ENCODE results near the gene FBLN1.

The FBLN1 gene

DNA sequence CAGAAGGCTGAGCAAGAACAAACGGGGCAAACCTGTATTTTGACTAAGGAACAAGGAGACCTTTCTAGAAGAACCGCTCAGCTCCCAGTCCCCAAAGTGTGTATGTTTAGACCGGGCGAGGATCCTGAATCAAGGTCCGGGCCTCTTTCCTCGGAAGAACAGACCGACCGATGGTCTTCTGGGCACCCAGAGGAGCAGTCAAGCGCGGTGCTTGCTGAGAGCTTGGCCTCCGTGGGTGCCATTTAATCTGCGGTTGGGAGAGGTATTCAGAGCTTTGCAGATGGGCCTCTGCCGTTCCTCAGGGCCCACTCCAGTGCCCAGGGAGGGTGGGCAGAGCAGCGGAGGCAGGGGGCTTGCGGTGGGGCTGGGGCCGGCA lies 142.5 kb downstream of the FBLN1 start:
- peaks cover 33% of the 10 kb centered on the region for H3K27me3 ChIP-seq (ENCODE audit: low read depth, low read length)
- H3K4me3 ChIP-seq (ENCODE audit: low read length): peak overlapping the region; percentile 75
- no peaks in the 10 kb centered on the region for H3K36me3 ChIP-seq (replicated peaks; ENCODE audit: low read depth, low read length)
- no peaks in the 10 kb centered on the region for H3K9me3 ChIP-seq (ENCODE audit: insufficient read depth, low read length)
- H2AFZ ChIP-seq (ENCODE audit: low read depth, low read length): peak overlapping the region; percentile 88
- H3K27ac ChIP-seq (ENCODE audit: low read length): no peak overlapping the region
- TF ChIP-seq, protein P1, sequence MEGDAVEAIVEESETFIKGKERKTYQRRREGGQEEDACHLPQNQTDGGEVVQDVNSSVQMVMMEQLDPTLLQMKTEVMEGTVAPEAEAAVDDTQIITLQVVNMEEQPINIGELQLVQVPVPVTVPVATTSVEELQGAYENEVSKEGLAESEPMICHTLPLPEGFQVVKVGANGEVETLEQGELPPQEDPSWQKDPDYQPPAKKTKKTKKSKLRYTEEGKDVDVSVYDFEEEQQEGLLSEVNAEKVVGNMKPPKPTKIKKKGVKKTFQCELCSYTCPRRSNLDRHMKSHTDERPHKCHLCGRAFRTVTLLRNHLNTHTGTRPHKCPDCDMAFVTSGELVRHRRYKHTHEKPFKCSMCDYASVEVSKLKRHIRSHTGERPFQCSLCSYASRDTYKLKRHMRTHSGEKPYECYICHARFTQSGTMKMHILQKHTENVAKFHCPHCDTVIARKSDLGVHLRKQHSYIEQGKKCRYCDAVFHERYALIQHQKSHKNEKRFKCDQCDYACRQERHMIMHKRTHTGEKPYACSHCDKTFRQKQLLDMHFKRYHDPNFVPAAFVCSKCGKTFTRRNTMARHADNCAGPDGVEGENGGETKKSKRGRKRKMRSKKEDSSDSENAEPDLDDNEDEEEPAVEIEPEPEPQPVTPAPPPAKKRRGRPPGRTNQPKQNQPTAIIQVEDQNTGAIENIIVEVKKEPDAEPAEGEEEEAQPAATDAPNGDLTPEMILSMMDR (IDR thresholded peaks at IDR 0.05; ENCODE audit: low read depth, low read length): no peak
- no peak for TF ChIP-seq EZH2phosphoT487 (IDR thresholded peaks at IDR 0.05; ENCODE audit: low read depth)
- no peaks in the 10 kb centered on the region for H4K20me1 ChIP-seq (ENCODE audit: insufficient read depth, low read length)
- peaks cover 9% of the 10 kb centered on the region; the same call in 1 of the 2 replicates for H3K4me1 ChIP-seq (ENCODE audit: low read length)
- peak overlapping the region; percentile 35; the same call in 1 of the 2 replicates for H3K9ac ChIP-seq (ENCODE audit: low read length)
- H3K79me2 ChIP-seq (ENCODE audit: low read length): no peaks in the 10 kb centered on the region
- H3K4me2 ChIP-seq (ENCODE audit: low read length): peak overlapping the region; percentile 72

DNA sequence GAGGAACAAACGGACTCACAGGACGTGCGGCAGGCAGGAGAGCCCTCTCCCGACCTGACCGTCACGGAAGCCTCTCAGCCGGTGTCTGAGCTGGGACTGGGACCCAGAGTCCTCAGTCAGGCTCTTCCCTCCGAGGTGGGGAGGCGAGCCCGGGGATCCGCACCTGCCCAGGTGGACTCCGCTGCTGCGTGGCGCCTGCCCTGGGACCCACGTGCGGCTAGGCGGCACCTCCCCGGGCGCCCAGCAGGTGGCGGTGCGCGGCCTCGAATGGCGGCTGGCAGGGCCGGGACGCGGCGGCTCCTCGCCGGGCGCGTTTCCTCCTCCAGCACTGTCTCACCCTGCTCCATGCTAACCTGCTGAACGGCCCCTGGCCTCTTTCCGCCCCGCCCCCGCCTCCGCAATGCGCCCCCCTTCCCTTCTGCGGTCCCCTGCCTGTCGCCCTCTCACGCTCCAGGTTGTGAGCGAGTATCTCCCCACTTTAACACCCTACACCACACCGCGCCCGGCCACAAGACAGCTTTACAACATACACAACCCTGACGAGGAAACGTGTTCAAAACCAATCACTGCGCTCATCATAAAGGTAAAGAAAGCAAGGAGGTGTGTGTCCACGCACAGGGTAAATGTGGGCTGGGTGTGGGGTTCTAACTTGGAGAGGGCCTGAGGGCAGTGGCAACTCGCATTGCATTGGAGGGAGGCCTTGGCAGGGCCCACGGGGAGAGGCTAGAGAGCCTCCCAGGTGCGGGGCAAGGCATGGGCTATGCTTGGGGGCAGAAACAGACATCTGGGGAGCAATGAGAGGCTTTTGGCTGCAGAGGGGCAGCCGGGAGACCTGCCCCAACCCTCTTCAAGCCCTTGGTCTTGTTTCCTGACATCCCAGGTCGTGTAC lies 143.1 kb downstream of the FBLN1 start:
- Histone ChIP-seq H3K4me3 (ENCODE audit: low read length) (peak overlapping the region; percentile 75), H3K79me2 (ENCODE audit: low read length) (no peaks in the 10 kb centered on the region), H3K36me3 (replicated peaks; ENCODE audit: low read depth, low read length) (no peaks in the 10 kb centered on the region), H3K4me1 (ENCODE audit: low read length) (peaks cover 9% of the 10 kb centered on the region; the same call in 1 of the 2 replicates), H3K9ac (ENCODE audit: low read length) (peak overlapping the region; percentile 38; the same call in 1 of the 2 replicates), H3K27ac (ENCODE audit: low read length) (no peak overlapping the region), H2AFZ (ENCODE audit: low read depth, low read length) (peak overlapping the region; percentile 88), H3K27me3 (ENCODE audit: low read depth, low read length) (peaks cover 27% of the 10 kb centered on the region), H4K20me1 (ENCODE audit: insufficient read depth, low read length) (no peaks in the 10 kb centered on the region), H3K4me2 (ENCODE audit: low read length) (peak overlapping the region; percentile 72), H3K9me3 (ENCODE audit: insufficient read depth, low read length) (no peaks in the 10 kb centered on the region)
- TF ChIP-seq, protein P1 (IDR thresholded peaks at IDR 0.05; ENCODE audit: low read depth, low read length): peak; percentile 91
- TF ChIP-seq EZH2phosphoT487 (IDR thresholded peaks at IDR 0.05; ENCODE audit: low read depth): no peak

DNA sequence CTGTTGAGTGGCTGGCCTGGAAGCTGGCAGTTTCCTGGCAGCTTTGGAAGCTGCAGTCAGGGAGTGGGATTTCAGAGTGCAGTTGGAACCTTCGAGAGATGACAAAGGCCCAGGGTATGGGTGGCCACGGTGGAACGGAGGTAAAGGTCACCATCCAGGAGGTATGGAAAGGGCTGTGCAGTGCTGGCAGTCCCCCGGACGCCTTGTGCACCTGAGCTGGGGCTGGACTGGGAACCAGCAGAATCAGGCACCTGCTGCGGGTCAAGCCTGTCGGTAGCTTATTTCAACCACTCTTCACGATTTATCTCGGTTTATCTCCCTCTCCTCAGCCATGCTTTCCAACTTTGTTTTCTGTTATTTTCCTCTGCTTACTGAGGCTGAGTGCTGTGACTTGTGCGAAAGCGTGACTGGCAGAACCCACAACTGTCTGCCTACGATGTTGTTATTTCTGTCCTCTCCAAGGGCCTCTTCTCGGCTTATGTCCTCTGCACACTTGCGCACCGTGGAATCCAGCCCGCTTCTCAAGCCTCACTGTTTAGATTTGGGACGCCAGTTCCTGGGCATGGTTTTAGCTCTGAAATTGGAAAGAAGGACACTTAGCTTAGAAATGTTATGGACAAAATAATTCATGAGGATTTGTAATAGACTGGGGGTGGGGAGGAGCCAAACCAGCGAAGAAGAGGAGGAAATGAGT lies 145.0 kb downstream of the FBLN1 start:
- Histone ChIP-seq H4K20me1 (ENCODE audit: insufficient read depth, low read length) (no peaks in the 10 kb centered on the region), H3K9ac (ENCODE audit: low read length) (no peak overlapping the region), H3K79me2 (ENCODE audit: low read length) (no peaks in the 10 kb centered on the region), H3K27me3 (ENCODE audit: low read depth, low read length) (peaks cover 12% of the 10 kb centered on the region; the same call in 1 of the 2 replicates), H3K4me2 (ENCODE audit: low read length) (no peak overlapping the region), H3K27ac (ENCODE audit: low read length) (no peak overlapping the region), H3K4me3 (ENCODE audit: low read length) (no peak overlapping the region), H2AFZ (ENCODE audit: low read depth, low read length) (no peak overlapping the region), H3K4me1 (ENCODE audit: low read length) (peaks cover 9% of the 10 kb centered on the region; the same call in 1 of the 2 replicates), H3K9me3 (ENCODE audit: insufficient read depth, low read length) (no peaks in the 10 kb centered on the region), H3K36me3 (replicated peaks; ENCODE audit: low read depth, low read length) (no peaks in the 10 kb centered on the region)
- TF ChIP-seq, protein P1 (IDR thresholded peaks at IDR 0.05; ENCODE audit: low read depth, low read length): no peak
- no peak for TF ChIP-seq EZH2phosphoT487 (IDR thresholded peaks at IDR 0.05; ENCODE audit: low read depth)
